Left colon (tissue), 2 donors: Measurements from ENCODE around the gene ARHGAP40. TPM values are rescaled to one million over a fixed set of nuclear protein-coding genes. Genes with fewer than 3 reads are reported as not detected.

Experiments
- ATAC-seq: fragments of 200-7000 bp; cut with Tn5 transposase; one replicate; pipeline ENCODE4 v1.9.1; 2020; ENCODE audit warnings: mild to moderate bottlenecking, moderate library complexity
- DNase-seq, 2 donors: peaks; one replicate each; pipeline ENCODE4 v3.0.0-alpha.2; 2020
- intact Hi-C, 2 donors: fragments of 100-400 bp; cut with DNase I in 1 of 2; cut with micrococcal nuclease in 1 of 2; formaldehyde crosslinking; loops; one replicate each; pipeline versions ENCODE4 v1.11.2 to v1.14.0; 2022; cut with DNase I, micrococcal nuclease
- long read RNA-seq: library from polyadenylated mRNA; unstranded; transcript quantifications from one replicate; pipeline ENCODE4 v2.0.0, GENCODE V29; 2021
- total RNA-seq, 2 donors: library from RNA; stranded (reverse); fragmentation: NEBNext Ultra II Directional; extraction: Animal tissue kit (Norgen Biotek cat#: 25700); gene quantifications; one replicate each; pipeline ENCODE4 v1.2.1, GENCODE V29; 2021
- donor health status: DM: no; HTN: no; CAD: no.
- donor health status: DM: yes; HTN: yes; CAD: no.

ARHGAP40 gene
- not detected for total RNA-seq
- long read RNA-seq: 0 reads

DNA sequence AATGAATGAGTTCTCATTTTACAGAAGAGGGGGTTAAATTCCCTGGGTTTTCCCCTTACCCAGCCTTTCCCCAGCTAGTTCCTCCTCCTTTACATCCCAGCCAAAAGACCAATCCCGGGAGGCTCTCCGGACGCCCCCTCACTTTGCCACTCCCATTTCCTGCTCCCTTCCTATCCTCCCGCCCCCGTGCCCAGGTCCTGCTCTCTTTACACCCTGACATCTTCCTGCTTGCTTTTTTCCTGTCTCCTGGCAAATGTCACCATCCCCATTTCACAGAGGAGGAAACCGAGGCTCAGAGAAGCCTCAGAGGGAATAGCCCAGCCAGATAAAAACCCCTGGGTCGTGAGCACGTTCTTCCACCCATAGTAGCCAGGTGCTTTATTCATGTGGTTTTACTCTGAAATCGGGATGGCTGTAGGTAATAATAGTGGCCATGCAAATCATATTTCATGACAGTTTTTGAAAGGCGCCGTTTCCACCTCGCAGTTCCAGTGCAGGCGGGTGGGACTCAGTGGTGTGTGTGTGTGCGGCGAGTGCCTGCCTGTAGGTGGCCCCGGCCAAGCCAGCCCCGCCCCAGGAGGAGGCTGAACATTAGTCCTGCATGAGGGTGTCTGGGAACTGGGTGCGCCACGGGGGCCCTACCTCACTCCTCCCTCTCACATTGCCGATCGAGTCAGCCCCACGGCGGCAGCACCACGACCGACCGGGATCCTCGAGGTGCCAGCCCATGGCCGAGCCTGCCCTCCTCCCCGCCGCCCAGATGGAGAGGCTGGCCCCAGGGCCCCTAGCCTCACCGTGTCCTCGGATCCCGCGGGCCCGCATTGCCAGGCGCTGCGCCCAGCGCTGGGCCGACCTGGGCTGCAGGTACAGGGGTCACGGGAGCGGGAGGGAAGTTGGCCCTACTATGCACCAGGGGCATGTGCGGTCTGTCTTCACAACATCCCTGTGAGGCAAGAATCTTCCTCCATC is at the start of gene ARHGAP40:
TSS of gene ARHGAP40 (plus strand) at position 594 of the 969 bp plus-strand sequence.
- peak in 1 of 2 donors; percentile 31 for DNase-seq
- ATAC-seq: peak; percentile 84
- intact Hi-C loops: no loop called here

DNA sequence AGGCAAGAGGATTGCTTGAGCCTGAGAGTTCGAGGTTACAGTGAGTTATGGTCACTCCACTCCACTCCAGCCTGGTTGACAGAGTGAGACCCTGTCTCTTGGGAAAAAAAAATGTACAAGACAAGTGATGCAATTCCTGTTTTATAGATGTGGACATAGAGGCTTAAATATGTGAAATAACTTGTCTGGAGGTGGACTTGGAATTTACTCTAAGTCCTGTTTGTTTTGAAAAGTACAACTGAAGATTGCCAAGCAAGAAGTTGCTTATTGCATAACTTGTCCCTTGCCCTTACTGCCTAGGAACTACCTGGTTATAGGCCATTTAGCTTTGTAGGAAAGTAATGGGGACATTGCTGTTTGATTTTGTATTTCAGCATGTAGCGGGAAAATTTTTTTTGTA is 46.6 kb upstream of the ARHGAP40 start:
- ATAC-seq (no peak), DNase-seq (no peak)
- intact Hi-C loops: no loop called here

DNA sequence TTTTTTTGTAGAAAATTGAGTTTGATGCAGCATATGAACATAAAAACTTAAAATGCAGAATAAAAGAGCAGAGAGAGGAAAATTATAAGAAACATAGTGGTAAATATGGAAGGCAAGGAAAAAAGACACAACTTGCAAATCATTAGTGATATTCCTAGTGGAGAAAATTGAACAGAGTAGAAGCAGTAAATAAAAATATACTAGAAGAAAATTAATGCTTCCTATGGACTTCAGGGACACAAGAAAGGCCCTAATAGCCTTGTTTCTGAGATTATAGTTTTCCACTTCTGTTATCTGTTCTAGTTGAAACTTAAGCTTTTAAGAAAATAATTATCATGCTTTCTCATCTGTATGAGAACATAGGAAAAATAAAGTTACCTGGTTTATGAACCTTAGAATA is 46.2 kb upstream of the ARHGAP40 start:
- DNase-seq: no peak
- ATAC-seq: no peak
- intact Hi-C loops: no loop called here

GRCh38 chr20:38557174-38557573 is 44.4 kb upstream of the ARHGAP40 start:
- no peak for ATAC-seq
- intact Hi-C loops: no loop called here
- no peak for DNase-seq

DNA sequence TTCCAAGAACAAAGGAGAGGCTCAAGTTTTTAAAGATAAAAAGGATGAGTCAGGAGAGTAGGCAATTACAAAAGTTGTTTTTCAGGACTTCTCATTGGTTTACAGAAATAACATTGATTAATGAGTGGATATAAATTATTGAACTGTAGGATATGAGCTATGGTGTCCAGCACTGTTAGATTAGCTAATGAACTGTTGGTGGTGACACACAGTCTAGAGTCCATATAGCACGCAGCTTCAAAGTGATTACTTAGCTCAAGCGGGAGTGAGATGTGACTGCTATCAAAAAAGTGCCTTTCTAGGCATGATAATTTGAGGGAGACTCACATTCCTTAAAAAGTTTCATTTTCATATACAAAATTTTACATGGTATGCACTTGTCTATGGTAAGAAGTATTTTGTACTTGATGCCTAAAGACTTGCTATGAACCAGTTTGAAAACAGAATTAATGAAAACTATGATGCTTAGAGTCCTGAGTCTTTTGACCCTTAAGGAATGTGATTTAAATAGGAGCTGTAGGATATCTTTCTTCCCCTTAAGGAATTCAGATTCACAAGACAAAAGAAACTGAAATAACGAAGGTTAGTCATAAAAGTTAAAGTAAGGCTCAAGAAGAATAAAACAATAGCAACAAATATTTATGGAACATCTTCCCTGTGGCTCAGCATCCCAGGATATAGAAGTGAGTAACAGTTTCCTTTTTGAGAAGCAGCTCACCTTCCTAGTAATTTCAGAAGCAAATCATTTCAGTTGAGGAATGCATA is 42.8 kb upstream of the ARHGAP40 start:
- DNase-seq: no peak
- intact Hi-C loops: no loop called here
- ATAC-seq: no peak

DNA sequence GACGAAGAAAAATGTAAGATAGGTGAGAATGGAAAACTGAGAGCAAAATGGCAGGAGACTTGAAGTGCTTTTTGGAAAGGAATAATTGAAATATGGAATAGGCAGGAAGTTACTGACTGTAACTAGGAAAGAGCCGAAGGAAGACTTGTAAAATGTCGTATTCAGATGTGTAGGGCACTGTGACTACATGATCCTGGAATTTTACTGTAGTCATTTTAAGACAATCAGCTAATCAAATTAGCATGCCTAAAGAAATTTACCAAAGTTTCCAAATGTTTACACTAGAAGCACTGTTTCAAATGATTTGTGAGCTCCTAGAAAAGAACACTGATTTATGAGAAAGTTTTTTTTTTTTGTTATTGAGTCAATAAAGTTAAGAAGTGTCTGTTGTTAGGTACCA is 41.8 kb upstream of the ARHGAP40 start:
- intact Hi-C loops: no loop called here
- ATAC-seq (no peak), DNase-seq (no peak)

- ATAC-seq: no peak
- no peak for DNase-seq
- intact Hi-C loops: no loop called here
Measured at GRCh38 chr20:38563802-38564431, 37.7 kb upstream of the ARHGAP40 start.

DNA sequence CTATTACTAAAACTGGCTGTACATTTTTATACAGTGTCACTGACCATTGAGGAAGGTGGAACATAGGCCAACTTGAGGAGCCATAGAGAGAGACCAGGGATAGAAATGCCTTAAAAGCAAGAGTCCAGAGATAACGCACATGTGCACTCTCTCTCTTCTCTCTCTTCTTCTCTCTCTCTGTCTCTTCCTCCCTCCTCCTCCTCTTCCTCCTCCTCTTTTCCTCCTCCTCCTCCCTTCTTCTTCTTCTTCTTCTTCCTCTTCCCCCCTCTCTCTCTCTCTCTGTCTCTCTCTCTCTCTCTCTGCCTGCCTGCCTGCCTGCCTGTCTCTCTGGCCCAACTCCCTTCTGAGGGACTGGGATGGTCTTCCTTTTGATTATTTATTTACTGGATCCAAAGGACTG is 36.9 kb upstream of the ARHGAP40 start:
- ATAC-seq: no peak
- intact Hi-C loops: no loop called here

DNA sequence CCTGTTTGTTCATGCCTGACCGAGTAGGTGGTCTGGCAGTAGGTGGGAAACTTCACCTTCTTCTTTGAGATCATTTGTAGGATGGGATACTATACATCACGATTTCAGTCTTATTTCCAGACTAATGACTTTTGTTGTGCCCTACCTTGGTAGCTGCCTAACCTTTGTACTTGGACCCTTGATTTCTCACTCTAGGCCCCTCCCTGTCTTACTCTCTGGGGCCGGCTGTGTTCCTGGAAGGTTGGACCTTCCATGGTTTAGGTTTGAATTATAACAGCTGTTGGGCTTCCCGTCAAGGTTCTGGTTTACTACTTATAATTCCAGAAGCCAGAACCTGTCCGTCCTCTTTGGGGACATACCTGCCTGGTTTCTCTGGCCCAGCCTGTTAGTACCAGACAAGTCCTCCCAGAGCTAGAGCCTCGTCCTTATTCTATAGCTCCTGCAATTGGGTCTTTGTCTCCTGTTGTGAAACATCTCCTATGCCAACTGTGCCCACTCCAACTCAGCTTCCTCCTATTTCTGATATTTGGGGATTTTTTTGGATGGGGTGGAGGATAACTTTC is 35.5 kb upstream of the ARHGAP40 start:
- no peak for ATAC-seq
- intact Hi-C loops: no loop called here
- no peak for DNase-seq

More for the DNA sequence above, 36.9 kb upstream of the ARHGAP40 start:
- DNase-seq: no peak

GRCh38 chr20:38569747-38570525 is 31.7 kb upstream of the ARHGAP40 start:
- intact Hi-C loops: no loop called here
- peak; percentile 70 for ATAC-seq
- no peak for DNase-seq

DNA sequence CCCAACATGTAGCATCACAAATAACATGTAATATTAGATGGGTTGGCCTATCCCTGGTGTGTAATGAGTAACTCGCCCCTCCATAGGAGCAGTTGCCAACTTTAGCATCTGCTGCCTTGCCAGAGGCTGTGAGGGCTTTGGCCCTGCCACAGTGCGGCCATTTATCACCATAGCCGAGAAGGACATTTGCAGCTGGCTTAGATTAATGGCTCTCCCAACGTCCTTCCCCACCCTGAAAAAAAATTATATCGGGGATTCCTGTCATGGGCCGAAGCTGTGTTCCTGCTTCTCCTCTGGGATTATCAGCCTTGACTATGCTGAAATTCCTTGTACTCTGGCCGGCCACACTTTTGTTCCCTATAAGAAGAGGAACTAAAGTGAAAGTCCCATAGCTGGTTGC is 28.2 kb upstream of the ARHGAP40 start:
- intact Hi-C loops: no loop called here
- DNase-seq: no peak

GRCh38 chr20:38579219-38579910 is 22.2 kb upstream of the ARHGAP40 start:
- intact Hi-C loops: no loop called here
- DNase-seq (no peak), ATAC-seq (peak; percentile 21)

More for the DNA sequence above, 28.2 kb upstream of the ARHGAP40 start:
- no peak for ATAC-seq

- ATAC-seq (no peak), DNase-seq (no peak)
- intact Hi-C loops: no loop called here
Measured at GRCh38 chr20:38579921-38580320, 21.7 kb upstream of the ARHGAP40 start.

DNA sequence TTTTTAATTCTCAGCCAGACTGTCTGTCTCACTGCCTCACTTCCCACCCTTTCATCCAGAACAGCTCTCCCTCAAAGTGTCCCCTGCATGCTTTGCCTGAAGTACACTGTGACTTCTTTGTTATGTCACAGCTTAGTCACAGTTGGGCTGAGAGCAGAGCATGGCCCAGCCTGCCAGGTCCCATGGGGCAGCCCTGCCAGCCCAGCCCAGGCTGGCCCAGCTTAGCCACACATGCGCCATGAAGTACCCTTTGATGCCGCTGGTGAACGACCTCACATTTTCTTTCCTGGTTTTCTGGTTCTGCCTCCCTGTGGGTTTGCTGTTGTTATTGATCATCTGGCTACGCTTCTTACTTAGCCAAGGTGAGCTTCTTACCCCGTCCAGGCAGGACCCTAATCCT is 20.6 kb upstream of the ARHGAP40 start, which contains the start of gene ADIG:
TSS of gene ADIG (plus strand) at position 185 of the 400 bp plus-strand sequence. CDS start at position 239, 54 bp downstream.
- ATAC-seq (peak; percentile 37), DNase-seq (no peak)

DNA sequence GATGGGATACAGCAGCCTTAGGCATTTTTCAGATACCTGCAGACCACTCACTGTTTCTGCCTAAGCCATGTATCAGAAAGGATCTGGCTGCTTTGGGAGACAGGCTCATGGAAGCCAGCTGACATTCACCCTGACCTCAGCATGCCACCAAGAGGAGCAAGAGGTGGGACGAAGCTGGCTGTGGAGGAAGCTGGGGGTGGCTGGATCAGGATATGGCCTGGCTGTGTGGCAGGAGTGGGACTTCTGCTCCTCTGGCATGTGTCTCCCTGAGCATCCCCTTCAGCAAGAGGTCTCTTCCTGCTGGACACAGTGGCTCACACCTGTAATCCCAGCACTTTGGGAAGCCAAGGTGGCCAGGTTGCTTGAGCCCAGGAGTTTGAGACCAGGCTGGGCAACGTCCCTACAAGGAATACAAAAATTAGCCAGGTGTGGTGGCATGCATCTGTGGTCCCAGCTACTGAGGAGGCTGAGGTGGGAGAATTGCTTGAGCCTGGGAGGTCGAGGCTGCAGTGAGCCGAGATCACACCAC is 19.7 kb upstream of the ARHGAP40 start:
- ATAC-seq: no peak
- DNase-seq: no peak
- intact Hi-C loops: no loop called here

More for the DNA sequence above, 20.6 kb upstream of the ARHGAP40 start, which contains the start of gene ADIG:
- intact Hi-C loops: no loop called here

DNA sequence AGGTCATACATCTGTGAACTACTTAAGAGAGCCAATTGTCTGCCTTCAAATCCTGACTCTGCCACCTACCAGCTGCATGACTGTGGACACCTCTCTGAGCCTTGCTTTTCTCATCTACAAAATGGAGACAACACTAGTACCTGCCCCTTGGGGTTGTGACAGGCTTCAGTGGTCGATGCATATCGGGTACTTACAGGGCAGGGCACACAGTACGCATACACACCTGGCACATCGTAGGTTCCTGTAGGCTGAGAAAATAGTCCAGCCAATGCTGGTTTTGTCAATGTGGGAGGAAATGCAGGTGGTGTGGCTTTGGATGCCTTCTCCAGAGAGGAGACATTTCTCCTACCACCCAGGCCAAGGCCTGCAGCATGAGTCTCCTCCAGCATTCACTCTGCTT is 18.3 kb upstream of the ARHGAP40 start:
- ATAC-seq (no peak), DNase-seq (no peak)
- intact Hi-C loops: no loop called here

GRCh38 chr20:38584099-38584763 is 17.4 kb upstream of the ARHGAP40 start:
- no peak for ATAC-seq
- DNase-seq: no peak
- intact Hi-C loops: no loop called here
